SH-SY5Y (cell line): ENCODE measurements around the gene NPAS2.

ENCODE experiments used
- GATA2 ChIP-seq: IDR thresholded peaks from 2 replicates; pipeline ENCODE4 v1.6.1; 2011; ENCODE audit warnings: mild to moderate bottlenecking, low read depth, low read length
- GATA3 ChIP-seq: IDR thresholded peaks from 2 replicates; pipeline ENCODE4 v1.6.1; 2011; ENCODE audit warnings: low read depth, mild to moderate bottlenecking, low read length, moderate library complexity

DNA sequence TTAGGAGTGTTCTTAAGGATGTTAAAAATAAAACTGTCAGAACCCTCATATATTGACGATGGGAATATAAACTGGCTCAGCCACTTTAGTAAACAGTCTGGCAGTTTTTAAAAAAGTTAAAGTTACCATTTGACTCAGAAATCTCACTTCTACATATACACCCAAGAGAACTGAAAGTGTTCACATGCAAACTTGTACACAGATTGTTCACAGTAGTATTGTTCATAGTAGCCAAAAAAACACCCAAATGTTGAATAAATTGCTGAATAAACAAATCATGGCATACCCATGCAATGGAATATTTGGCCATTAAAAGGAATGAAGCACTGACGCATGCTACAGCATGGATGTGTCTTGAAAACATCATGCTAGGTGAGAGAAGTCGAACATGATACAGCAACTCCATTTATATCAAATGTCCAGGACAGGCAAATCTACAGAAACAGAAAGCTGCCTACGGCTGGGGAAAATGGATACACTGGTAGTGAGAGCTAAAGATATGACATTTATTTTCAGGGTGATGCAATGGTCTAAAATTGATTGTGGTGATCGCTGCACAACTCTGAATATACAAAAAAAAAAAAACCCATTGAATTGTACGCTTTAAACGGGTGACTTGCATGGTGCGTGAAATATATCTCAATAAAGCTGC is 192.2 kb downstream of the NPAS2 start:
- TF ChIP-seq GATA2 (no peak), GATA3 (no peak)
